GM18907 (cell line): ENCODE data around the gene MKLN1.

Source experiments
- ATAC-seq: cut with Tn5 transposase; IDR thresholded peaks from one replicate; pipeline ENCODE4 v1.9.1; 2021; ENCODE audit warnings: mild to moderate bottlenecking, moderate library complexity; ENCODE audit not compliant: unreplicated experiment

Gene MKLN1

DNA sequence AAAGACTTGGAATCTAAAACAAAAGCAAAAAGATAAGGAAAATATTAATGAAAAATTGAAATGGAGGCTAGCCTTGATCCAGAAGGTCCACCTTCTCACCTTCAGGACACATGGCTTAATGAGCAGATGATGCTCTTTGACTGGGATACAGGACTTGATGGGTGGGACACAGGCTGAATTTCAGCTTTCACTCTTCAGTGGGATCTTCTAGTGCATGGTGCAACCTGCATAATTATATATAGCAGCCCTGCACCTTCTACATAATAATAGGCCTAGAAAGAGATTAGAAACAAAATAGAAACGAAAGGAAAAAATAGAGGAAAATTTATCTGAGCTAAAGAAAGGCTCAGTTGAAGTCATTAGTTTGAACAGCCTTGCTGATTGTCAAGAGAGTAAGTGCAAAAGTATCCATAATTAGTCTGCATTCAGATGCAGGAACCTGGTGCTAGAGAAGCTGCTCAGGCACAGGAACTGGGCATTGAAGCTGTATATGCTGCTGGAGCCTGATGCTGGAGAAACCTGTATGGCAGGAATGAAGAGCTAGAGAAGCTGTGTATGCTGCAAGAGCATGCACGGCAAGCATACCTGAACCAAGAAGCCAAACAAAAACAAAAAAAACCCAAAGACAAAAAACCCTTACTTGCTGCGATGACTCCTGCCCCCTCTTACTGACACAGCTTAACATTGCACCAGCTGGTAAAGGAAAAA lies 19.4 kb downstream of the MKLN1 start:
- no peak for ATAC-seq

DNA sequence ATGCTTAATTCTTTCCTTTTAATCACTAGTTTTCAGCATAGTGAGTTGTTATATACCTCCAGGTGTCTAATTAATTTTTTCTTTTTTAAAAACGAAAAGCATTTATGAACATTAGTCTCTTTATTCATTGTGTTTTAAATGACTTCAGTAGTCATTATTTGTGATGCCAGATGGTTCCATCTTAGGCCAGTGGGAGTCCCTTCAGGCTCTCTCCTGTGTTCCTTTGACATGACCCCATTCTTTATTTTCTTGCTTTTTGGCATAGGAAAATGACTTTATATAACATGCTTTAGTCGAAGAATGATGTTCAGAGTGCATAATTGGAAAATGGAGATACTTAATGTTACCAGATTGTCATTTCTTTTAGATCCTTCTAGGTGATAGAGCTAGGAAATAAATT lies 24.4 kb downstream of the MKLN1 start:
- no peak for ATAC-seq

DNA sequence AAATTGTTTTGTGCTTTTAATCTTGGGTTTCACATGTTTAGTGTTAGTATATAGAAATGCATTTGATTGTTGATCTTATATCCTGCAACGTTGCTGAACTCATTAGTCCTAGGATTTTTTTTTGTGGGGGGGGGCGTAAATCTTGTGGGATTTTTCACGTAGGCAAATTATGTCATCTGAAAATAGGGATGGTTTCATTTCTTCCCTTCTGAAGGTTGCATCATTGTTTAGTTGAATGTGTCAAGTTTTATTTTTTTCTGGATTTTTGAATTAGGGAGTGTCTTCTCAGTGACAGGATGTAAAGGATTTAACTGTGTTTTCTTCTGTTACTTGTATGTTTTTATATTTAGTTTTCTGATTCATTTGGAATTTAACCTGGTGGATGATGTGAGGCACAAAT lies 26.7 kb downstream of the MKLN1 start:
- no peak for ATAC-seq

DNA sequence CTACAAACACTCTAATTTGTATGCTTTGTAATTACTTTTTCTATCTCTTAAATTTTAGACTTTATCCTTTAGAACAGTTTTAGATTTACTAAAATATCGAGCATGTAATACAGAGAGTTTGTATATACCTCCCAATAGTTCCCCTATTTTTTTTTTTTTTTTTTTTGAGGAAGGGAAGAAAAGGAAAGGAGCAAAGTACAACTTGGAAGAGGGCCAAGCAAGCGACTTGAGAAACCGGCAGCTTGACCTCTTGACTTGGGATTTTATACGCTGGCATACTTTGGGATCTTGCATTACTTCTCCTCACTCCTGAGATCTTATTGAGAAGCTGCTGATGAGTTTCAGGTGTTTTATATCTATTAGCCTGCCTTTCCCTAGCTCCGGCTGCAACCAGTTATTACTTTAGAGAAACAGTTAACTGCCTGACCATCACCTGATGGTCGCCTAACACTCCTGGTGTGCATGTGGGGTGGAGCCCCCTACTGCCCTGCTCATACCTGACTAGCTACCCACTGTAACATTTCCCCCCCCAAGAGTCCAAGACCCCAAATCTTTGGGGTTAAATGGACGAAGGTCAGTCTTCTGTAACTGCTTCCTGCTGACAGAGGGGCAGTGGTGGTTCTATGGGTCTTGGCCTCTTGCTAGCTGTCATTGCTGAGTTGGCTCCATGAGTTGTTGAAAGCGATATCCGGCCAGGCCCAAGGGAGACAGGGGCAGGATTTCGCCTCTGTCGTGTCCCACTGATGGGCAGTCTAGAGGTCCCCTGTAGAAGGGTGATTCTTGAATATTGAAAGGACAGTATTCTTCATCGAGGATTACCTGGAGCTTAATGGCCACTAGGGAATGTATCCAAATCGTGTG lies 28.5 kb downstream of the MKLN1 start:
- no peak for ATAC-seq

DNA sequence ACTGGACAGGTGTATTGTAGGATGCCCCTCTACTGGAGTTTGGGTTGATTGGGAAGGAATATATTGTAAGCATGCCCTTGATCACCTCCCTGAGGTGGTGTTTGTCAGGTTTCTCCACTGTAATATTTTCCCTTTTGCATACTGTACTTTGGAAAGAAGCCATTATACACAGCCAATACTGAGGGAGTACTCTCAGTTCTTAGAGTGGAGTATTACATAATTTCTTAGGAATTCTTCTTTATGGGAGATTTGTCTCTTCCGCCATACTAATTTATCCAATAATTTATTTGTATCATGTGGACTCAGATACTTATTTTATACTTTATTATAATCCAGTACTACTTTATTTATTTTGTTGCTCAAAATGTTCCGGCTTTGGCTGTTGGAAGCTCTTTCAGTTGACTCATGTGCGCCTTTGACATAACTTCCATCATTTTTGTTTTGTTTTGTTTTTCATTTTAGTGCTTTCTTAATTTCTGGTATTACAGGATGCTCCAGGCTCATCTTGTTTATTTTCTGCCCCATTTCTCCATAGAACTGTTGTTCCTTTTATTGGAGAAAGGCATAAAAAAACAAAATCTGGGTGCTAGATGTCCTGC lies 29.7 kb downstream of the MKLN1 start:
- ATAC-seq = no peak

DNA sequence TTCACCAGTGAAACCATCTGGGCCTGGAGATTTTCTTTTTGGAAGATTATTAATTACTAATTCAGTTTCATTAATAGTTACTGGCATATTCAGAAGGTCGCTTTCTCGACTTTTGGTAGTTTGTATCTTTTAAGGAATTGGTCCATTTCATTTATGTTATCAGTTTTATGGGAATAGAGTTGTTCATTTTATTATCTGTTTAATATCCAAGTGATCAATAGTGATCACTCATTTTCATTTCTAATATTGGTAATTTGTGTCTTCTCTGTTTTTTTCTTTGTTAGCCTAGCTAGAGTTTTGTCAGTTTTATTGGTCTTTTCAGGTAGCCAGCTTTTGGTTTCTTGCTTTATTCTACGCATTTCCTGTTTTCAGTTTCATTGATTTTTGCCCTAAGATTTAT lies 31.0 kb downstream of the MKLN1 start:
- no peak for ATAC-seq

DNA sequence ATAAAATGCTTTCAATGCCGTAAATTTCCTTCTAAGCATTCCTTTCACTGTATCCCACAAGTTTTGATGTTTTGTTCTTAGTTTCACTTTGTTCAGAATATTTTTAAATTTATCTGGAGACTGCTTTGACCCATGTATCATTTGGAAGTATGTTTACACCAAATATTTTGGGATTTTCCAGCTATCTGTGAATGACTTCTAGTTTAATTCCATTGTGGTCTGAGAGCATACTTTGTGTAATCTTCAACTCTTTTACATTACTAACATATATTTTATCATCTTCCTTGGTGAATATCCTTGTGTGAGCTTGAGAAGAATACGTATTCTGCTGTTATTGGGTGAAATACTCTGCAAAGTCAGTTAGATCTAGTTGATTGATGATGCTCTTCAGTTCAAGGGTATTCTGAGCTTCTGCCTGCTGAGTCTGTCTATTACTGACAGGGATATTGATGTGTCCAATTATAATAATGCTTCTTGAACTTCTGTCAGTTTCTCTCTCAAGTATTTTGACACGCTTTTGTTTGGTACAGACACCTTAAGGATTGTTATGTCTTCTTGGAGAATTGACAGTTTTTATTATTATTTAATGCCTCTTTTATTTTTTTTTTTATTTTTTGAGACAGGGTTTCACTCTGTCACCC lies 31.6 kb downstream of the MKLN1 start:
- ATAC-seq = no peak

DNA sequence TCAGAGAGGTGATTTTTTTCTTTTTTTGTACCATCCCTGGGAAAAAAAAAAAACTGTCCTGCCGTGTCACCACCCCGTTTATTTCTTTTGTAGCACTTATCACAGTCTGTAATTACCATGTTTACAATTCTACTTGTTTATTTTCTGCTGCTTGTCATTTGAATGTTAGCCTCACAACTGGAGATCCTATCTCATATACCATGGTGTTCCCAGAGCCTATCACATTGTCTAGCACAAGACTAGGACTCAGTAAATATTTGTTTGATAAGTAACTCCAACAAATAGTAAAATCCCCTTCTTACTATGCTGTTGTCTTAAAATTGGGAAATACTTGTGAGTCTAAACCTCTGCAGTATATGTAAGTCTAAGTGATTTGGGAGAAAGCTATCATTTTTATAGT lies 36.0 kb downstream of the MKLN1 start:
- no peak for ATAC-seq

DNA sequence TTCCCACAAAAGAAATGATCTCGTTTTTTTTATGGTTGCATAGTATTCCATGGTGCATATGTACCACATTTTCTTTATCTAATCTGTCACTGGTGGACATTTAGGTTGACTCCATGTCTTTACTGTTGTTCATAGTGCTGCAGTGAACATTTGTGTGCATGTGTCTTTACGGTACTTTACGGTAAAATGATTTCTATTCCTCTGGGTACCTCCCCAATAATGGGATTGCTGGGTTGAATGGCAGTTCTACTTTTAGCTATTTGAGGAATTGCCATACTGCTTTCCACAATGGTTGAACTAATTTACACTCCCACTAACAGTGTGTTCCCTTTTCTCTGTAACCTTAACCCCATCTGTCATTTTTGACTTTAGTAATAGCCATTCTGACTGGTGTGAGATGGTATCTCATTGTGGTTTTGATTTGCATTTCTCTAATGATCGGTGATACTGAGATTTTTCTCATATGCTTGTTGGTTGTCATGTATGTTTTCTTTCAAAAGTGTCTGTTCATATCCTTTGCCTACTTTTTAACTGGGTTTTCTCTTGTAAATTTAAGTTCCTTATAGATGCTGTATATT lies 37.2 kb downstream of the MKLN1 start:
- ATAC-seq = no peak

DNA sequence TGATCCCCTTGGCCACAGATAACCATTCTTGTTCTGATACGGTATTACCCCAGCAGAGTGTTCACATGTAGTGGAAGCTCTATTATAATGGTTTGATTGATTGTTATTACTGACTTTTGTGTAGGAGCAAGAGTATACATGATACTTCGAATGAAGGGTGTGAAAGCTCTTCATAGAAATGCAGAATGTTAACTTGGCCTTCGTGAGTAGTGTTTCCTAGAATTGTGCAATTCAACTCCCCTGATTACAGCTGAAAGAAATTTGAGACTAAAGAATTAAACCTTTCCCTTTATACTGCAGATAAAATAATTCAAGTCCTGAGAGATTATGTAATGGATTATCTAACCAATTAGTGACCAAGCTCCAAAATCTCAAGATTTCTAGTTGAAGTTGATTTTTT lies 38.2 kb downstream of the MKLN1 start:
- no peak for ATAC-seq

DNA sequence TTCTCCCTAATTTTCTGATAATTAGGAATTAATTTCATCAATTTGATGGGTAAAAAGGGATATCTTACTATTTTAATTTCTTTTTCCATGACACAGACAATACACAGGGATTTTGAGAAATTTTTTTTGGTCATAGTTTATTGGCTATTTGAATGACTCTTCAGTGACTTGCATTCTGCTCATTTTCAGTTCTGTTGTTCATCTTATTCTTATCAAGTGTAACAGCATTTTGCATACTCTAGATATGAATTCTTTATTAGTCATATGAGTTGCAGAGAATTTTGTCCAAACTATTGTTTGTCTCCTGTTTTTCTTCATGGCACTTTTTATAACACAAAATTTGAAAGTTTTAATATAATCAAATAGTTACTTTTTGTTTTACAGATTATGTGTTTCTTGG lies 41.7 kb downstream of the MKLN1 start:
- ATAC-seq = no peak

DNA sequence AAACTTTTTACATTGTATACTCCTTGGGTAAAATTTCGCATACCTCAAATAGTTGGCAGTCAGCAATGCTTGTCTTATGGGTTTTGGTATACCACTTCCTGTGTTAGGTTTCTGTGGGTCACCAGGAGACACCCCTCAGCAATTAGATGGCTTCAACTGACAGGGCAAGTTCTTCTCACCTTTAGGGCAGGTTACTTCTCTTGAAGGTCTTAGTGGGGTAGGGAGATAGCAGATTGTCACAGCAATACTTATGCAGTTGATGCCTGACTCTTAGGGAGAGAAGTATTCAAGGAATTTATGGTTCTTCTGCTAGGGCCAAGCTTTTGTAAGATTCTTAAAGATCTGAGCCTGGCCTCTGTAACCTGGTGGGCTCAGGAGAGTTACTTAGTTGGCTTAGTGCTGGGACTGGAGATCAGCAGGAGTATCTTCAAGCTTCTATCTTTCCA lies 42.9 kb downstream of the MKLN1 start:
- ATAC-seq = peak; percentile 87

DNA sequence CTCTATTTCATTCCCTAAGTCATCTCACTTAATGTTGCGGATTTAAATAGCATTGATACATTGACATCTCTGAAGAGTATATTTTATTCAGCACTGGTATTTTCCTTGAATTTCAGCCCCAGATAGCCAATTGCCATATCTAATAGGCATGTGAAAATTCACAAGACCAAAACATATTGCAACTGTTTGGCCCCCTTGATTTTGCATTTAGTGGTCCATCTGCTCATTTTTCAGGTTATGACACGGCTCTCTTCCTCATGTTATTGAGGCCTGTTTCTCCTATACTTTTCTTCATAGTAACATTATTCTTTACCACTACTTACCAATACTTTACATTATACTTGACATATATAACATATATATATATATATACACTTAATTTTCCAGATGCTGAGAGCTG lies 43.7 kb downstream of the MKLN1 start:
- ATAC-seq = no peak

DNA sequence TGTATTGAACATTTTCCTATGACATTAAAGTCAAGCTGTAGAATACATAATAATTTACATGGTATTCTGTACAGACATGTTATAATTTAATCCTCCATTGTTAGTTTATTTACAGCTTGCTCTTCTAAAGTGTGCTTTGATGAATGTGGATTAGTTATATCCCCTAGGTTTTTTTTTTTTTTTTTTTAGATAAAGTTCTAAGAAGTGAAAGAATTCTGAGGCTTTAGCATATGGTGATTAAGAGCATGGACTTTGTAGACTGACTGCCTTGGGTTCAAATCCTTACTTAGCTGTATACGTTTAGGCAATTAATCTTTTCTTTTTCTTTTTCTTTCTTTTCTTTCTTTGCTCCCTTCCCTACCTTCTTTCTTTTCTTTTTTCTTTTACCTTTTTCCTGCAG lies 44.9 kb downstream of the MKLN1 start:
- no peak for ATAC-seq

DNA sequence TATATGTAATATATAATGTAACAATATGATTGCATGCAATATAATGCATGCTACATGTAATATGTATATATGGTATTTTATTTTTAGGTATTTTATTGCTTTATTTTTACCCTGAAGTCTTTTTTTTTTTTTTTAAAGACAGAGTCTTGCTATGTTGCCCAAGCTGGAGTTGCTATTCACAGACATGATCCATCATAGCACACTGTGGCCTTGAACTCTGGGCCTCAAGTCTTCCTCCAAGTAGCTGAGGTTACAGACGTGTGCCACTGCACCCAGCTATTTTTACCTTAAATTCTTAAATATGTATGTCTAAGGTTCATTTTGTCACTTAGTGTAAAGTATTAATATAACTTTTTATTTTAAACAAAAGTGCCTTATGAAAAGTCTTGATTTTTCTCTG lies 47.1 kb downstream of the MKLN1 start:
- no peak for ATAC-seq

DNA sequence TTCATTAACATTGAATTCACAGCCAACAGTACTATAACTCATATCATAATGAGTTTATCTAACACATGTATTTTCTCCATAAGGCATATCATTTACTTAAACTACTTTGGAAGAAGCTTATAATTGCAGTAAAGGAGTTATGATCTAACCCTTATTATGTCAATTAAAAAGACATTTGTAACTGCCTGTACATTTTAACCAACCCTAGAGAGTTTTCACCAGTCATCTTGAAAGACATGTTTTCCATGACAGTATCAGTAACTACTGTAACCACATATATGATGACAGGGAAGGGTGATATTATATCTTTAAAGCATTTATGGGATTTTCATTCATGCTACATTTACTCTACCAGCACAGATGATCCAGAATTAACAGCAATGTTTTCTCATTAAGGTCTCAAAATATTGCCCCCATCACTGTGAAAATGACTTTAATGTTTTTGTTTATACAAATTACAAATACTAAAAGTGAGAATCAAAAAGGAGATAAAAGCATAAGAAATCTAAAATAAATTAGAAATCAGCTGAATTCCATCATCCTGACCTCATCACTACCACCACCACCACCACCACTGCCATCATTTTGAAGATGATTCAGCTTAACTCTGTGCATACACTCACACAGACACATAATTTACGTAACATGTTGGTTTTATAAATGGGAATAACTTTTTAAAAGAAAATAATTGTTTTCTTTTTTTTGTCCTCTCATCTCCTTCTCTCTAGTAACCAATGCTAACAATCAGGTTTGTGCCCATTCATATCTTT lies 53.6 kb downstream of the MKLN1 start:
- no peak for ATAC-seq

DNA sequence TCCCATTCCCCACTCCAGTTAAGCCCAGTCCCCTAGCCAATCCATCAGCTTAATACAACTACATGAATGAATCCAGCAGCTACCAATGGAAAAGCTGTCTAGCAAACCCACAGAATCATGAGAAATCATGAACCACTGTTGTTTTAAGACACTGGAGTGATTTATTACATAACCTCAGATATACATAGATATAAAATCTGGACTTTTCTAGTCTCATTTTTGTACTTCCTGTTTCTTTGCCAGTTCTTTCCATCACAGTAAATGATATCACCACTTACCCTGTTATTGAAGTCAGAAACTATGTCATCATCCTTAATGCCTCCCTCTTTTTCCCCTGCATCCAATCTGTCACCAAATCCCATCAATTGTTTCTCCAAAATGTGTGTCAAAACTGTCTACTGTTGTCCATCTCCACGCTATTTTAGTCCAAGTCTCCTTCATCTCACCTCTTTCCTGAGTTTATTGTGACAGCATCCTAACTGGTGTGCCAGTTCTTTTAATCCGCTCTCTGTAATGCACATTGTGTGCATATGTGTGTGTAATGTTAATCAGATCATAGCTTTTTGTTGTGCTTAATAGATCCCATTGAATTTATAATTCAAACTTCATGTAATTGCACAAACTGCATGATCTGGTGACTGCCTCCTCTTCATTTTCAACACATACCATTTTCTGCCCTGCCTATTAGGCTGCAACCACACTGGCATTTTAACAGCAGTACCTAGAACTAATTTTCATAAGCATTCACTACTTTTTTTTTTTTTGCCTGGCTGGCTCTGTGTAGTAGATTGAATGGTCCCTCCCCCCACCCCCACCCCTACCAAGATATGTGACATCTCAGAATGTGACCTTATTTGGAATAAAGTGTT lies 56.0 kb downstream of the MKLN1 start:
- no peak for ATAC-seq

DNA sequence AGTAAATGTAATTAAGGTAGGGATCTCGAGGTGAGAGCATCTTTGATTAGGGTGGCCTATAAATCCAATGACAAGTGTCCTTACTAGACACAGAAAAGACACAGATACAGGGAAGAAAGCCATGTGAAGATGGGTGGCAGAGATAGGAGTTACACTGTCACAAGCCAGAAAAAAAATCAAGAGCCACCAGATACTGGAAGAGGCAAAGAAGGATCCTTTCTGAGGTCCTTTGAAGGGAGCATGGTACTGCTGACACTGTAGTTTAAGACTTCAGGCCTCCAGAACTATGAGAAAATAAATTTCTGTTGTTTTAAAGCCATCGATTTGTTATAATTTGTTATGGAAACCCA lies 56.6 kb downstream of the MKLN1 start:
- no peak for ATAC-seq

DNA sequence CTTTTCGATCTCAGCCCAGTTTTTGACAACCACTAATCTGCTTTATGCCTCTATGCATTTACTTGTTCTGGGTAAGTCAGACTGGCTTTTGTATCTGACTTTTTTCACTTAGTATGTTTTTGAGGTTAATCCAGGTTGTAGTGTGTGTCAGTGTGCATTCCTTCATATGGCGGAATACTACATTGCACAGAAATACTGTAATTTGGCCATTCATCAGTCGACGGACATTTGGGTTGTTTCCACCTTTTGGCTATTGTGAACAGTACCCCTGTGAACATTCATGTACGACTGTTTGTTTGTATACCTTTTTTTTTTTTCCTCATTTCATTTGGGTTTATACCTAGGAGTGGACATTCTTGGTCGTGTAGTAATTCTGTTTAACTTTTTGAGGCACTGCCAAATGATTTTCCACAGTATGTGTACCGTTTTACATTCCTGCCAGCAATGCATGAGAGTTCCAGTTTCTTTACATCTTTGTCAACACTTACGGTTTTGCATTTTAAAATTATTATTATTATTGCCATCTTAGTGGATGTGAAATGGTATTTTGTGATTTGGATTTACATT lies 57.4 kb downstream of the MKLN1 start:
- ATAC-seq = no peak
